H1 (cell line): ENCODE results near the gene FLNA. TPM values are rescaled to one million over a fixed set of nuclear protein-coding genes. Genes with fewer than 3 reads are reported as not detected.

ENCODE experiments used
- CTCF ChIA-PET: fragments of 300-600 bp; sonication (Branson Sonifier 250); formaldehyde crosslinking; loops from one replicate; lab custom pipeline; 2021; ENCODE audit not compliant: partially characterized antibody; lab: Charles Lee
- POLR2A ChIA-PET: fragments of 300-600 bp; sonication (Branson Sonifier 250); formaldehyde crosslinking; loops from one replicate; lab custom pipeline; 2021; ENCODE audit warnings: inconsistent platforms; ENCODE audit not compliant: partially characterized antibody; lab: Charles Lee
- DNase-seq, 2 experiments: peaks; one replicate each; pipeline versions ENCODE4 v3.0.0 to v3.0.0-alpha.2; 2010 to 2022; ENCODE audit warnings: low spot score in 2 of 2, low read depth in 1 of 2, mixed read lengths in 1 of 2
- FAIRE-seq: peaks from 2 replicates; lab custom pipeline; 2011; peaks lifted over from hg19 to GRCh38; lab: Jason Lieb, UNC
- H2AFZ ChIP-seq: 2 replicates; pipeline ENCODE4 v1.8.1; 2012; ENCODE audit warnings: low read length, inconsistent platforms
- H2AK5ac ChIP-seq: 2 replicates; pipeline ENCODE4 v1.6.1; 2013; ENCODE audit warnings: low read depth, low read length
- H2BK120ac ChIP-seq: replicated peaks from 2 replicates; pipeline ENCODE3; 2013; ENCODE audit warnings: low read depth, low read length, inconsistent platforms
- H2BK12ac ChIP-seq: 2 replicates; pipeline ENCODE4 v1.6.1; 2013; ENCODE audit warnings: low read depth, low read length
- H2BK15ac ChIP-seq: 2 replicates; pipeline ENCODE4 v1.6.1; 2013; ENCODE audit warnings: low read length
- H2BK20ac ChIP-seq: 2 replicates; pipeline ENCODE4 v1.6.1; 2013; ENCODE audit warnings: low read length
- H2BK5ac ChIP-seq: 2 replicates; pipeline ENCODE4 v1.6.1; 2013; ENCODE audit warnings: low read depth, low read length
- H3K14ac ChIP-seq: 2 replicates; pipeline ENCODE4 v1.6.1; 2013; ENCODE audit warnings: inconsistent platforms; ENCODE audit not compliant: insufficient read length
- H3K18ac ChIP-seq: 2 replicates; pipeline ENCODE4 v1.6.1; 2013; ENCODE audit warnings: low read length; ENCODE audit errors: extremely low read depth
- H3K23ac ChIP-seq: 2 replicates; pipeline ENCODE4 v1.6.1; 2013; ENCODE audit warnings: inconsistent platforms; ENCODE audit not compliant: insufficient read length
- H3K23me2 ChIP-seq: 2 replicates; pipeline ENCODE4 v1.6.1; 2013; ENCODE audit warnings: low read depth, low read length
- H3K27ac ChIP-seq: 2 replicates; pipeline ENCODE4 v1.6.1; 2011; ENCODE audit warnings: low read depth, low read length, inconsistent platforms
- H3K27me3 ChIP-seq, 4 experiments: replicated peaks in 1 of 4; 1 replicate in 1 of 4; 2 replicates in 3 of 4; pipeline versions ENCODE4 v1.6.1 to v1.8.1; 2011 to 2013; ENCODE audit warnings: low read length in 3 of 4, mild to moderate bottlenecking in 3 of 4, inconsistent platforms in 2 of 4, mixed read lengths in 2 of 4, moderate library complexity in 1 of 4; ENCODE audit not compliant: control insufficient read depth in 3 of 4, insufficient read depth in 3 of 4; ENCODE audit errors: extremely low read depth in 1 of 4
- H3K36me3 ChIP-seq, 4 experiments: 2 replicates each; pipeline versions ENCODE4 v1.6.1 to v1.8.1; 2011 to 2013; ENCODE audit warnings: mild to moderate bottlenecking in 4 of 4, low read length in 3 of 4, moderate library complexity in 2 of 4, control low read depth in 1 of 4, inconsistent platforms in 1 of 4; ENCODE audit not compliant: insufficient read depth in 4 of 4, control insufficient read depth in 2 of 4
- H3K4ac ChIP-seq: replicated peaks from 2 replicates; pipeline ENCODE3; 2013; ENCODE audit warnings: low read length, low read depth, mixed read lengths, inconsistent platforms; ENCODE audit not compliant: insufficient read length
- H3K4me1 ChIP-seq, 4 experiments: replicated peaks in 1 of 4; 1 replicate in 1 of 4; 2 replicates in 3 of 4; pipeline versions ENCODE4 v1.6.1 to v1.8.1; 2011 to 2013; ENCODE audit warnings: low read length in 3 of 4, inconsistent platforms in 2 of 4, mixed read lengths in 1 of 4; ENCODE audit not compliant: insufficient read depth in 4 of 4, control insufficient read depth in 3 of 4
- H3K4me2 ChIP-seq, 2 experiments: 2 replicates each; pipeline versions ENCODE4 v1.6.1 to v1.8.1; 2011 to 2013; ENCODE audit warnings: low read depth in 2 of 2, low read length in 2 of 2, control low read depth in 1 of 2, inconsistent platforms in 1 of 2, mild to moderate bottlenecking in 1 of 2; ENCODE audit not compliant: insufficient read depth in 1 of 2
- H3K4me3 ChIP-seq, 4 experiments: fragments of 200-600, 300-600 bp in 1 of 4; sonication (generic), shearing (Covaris generic), sonication (Bioruptor Twin) in 1 of 4; 2 replicates each; pipeline versions ENCODE4 v1.5.1 to v1.8.1; 2011 to 2016; ENCODE audit warnings: low read length in 4 of 4, low read depth in 3 of 4, control low read depth in 2 of 4, inconsistent platforms in 2 of 4, mild to moderate bottlenecking in 2 of 4, mixed read lengths in 1 of 4, moderate library complexity in 1 of 4; ENCODE audit not compliant: insufficient read depth in 2 of 4; ENCODE audit errors: extremely low read depth in 1 of 4
- H3K56ac ChIP-seq: replicated peaks from 2 replicates; pipeline ENCODE3; 2013; ENCODE audit warnings: low read depth, mild to moderate bottlenecking, mixed read lengths, low read length, inconsistent platforms; ENCODE audit not compliant: insufficient read length
- H3K79me1 ChIP-seq: 2 replicates; pipeline ENCODE4 v1.6.1; 2013; ENCODE audit warnings: low read depth, low read length, control low read depth
- H3K79me2 ChIP-seq, 2 experiments: 2 replicates each; pipeline versions ENCODE4 v1.6.1 to v1.8.1; 2012 to 2013; ENCODE audit warnings: low read length in 2 of 2, mild to moderate bottlenecking in 2 of 2, inconsistent platforms in 1 of 2; ENCODE audit not compliant: insufficient read depth in 2 of 2, control insufficient read depth in 1 of 2
- H3K9ac ChIP-seq, 4 experiments: replicated peaks in 1 of 4; 1 replicate in 1 of 4; 2 replicates in 3 of 4; pipeline versions ENCODE4 v1.6.1 to v1.8.1; 2011 to 2013; ENCODE audit warnings: low read depth in 3 of 4, low read length in 3 of 4, control low read depth in 2 of 4, mild to moderate bottlenecking in 2 of 4, moderate library complexity in 2 of 4, inconsistent platforms in 1 of 4; ENCODE audit errors: extremely low read depth in 1 of 4
- H3K9me3 ChIP-seq, 2 experiments: 2 replicates each; pipeline versions ENCODE4 v1.6.1 to v1.8.1; 2012 to 2013; ENCODE audit warnings: mild to moderate bottlenecking in 2 of 2, moderate library complexity in 2 of 2, control low read depth in 1 of 2, inconsistent platforms in 1 of 2, low read depth in 1 of 2, low read length in 1 of 2, mixed read lengths in 1 of 2; ENCODE audit not compliant: insufficient read depth in 2 of 2
- H4K20me1 ChIP-seq, 2 experiments: replicated peaks in 1 of 2; 2 replicates each; pipeline versions ENCODE3 to v1.8.1; 2011 to 2013; ENCODE audit warnings: inconsistent platforms in 2 of 2, low read length in 2 of 2, mild to moderate bottlenecking in 1 of 2; ENCODE audit not compliant: insufficient read depth in 2 of 2, control insufficient read depth in 1 of 2
- H4K5ac ChIP-seq: 2 replicates; pipeline ENCODE4 v1.6.1; 2013; ENCODE audit warnings: low read length, low read depth, mixed read lengths, inconsistent platforms; ENCODE audit not compliant: insufficient read length
- H4K8ac ChIP-seq: 2 replicates; pipeline ENCODE4 v1.8.0; 2013; ENCODE audit warnings: mild to moderate bottlenecking, moderate library complexity, low read length, inconsistent platforms; ENCODE audit not compliant: insufficient read depth; ENCODE audit errors: extremely low read depth
- H4K91ac ChIP-seq: replicated peaks from 2 replicates; pipeline ENCODE3; 2013; ENCODE audit warnings: low read length, mixed read lengths, inconsistent platforms; ENCODE audit not compliant: insufficient read length
- FOSL1 ChIP-seq: IDR thresholded peaks from 2 replicates; pipeline ENCODE4 v1.6.1; 2011; ENCODE audit warnings: mild to moderate bottlenecking, low read depth, low read length, moderate library complexity; ENCODE audit not compliant: insufficient read depth
- POLR2A ChIP-seq, 2 experiments: IDR thresholded peaks; 1 replicate in 1 of 2; 2 replicates in 1 of 2; pipeline ENCODE4 v1.6.1; 2011; ENCODE audit warnings: low read depth in 2 of 2, low read length in 2 of 2, mild to moderate bottlenecking in 2 of 2; ENCODE audit errors: control extremely low read depth in 1 of 2
- POLR2AphosphoS5 ChIP-seq: IDR thresholded peaks from 2 replicates; pipeline ENCODE4 v1.6.1; 2011; ENCODE audit warnings: low read depth, low read length
- WGBS, 2 experiments: shearing (Covaris generic) in 1 of 2; methylation state at CpG; one replicate each; pipeline versions ENCODE4 v1.1.6 to v1.1.7; 2013 to 2015; ENCODE audit warnings: low lambda C conversion rate in 2 of 2, mixed read lengths in 2 of 2, inconsistent platforms in 1 of 2, low coverage in 1 of 2, missing lambda C conversion rate in 1 of 2; ENCODE audit not compliant: insufficient replicate concordance in 2 of 2, insufficient coverage in 1 of 2, insufficient read length in 1 of 2; ENCODE audit errors: extremely low coverage in 1 of 2, missing lambda C conversion rate in 1 of 2; 5-methylcytosine and 5-hydroxymethylcytosine counted together
- polyA plus RNA-seq, 7 experiments: library from polyadenylated mRNA; depleted of rRNA in 3 of 7; stranded (reverse) in 5 of 7; unstranded in 2 of 7; fragments of >200 nt in 5 of 7; fragments of 200-250 nt in 2 of 7; gene quantifications; 1 replicate in 5 of 7; 2 replicates in 1 of 7; 4 replicates in 1 of 7; pipeline versions ENCODE4 v1.2.1 to v1.2.3, GENCODE V29; 2011 to 2013; ENCODE audit warnings: missing spikeins in 2 of 7, mixed read lengths in 2 of 7
- total RNA-seq: library from RNA; stranded (reverse); fragmentation: NEBNext Ultra II Directional; extraction: Animal tissue kit (Norgen Biotek cat#: 25700); gene quantifications from 2 replicates; pipeline ENCODE4 v1.2.1, GENCODE V29; 2021
- TF ChIP-seq, protein P1 (sequence below): IDR thresholded peaks from 2 replicates; pipeline ENCODE4 v1.6.1; 2012; ENCODE audit warnings: inconsistent platforms
- TF ChIP-seq, protein P2 (sequence below): IDR thresholded peaks from 2 replicates; pipeline ENCODE4 v1.6.1; 2011; ENCODE audit warnings: low read length, improper control_type of control experiment

Gene FLNA
- total and polyA plus RNA-seq, 2 of the 8 experiments (the other 6 are each of a cell fraction or from before 2014, with no cell fraction given), result 315 to 925 TPM

DNA sequence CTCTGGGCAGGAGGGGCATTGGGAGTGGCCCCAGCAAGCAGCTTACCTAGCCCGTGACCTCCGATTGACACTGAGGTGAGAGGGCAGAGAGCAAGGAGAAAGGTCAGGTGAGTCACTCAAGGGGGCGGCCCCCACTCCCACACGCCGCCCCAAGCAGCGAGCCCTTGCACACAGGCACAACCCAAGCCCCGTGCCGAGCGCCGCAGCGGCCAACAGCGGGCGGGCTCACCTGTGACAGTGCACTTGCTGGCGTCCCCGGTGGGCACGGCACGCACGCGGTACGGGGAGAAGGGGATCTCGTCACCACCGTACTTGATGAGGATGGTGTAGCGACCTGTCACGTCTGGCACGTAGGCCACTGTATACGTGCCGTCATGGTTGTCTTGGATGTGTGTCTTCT lies 17.2 kb downstream of the FLNA start:
- Histone ChIP-seq H2BK120ac (no peak overlapping the region), H3K79me2 (peaks cover 0 to 7% of the 10 kb centered on the region in 2 experiments; a peak in 2 of 4 replicates), H4K91ac (no peak overlapping the region), H3K27me3 (no peaks in the 10 kb centered on the region), H3K4me2 (no peak overlapping the region), H3K4me3 (no peak overlapping the region), H2BK12ac (no peak overlapping the region), H3K9me3 (no peaks in the 10 kb centered on the region), H3K9ac (no peak overlapping the region), H4K5ac (no peak overlapping the region), H2BK5ac (no peak overlapping the region), H3K23ac (no peak overlapping the region), H4K8ac (no peak overlapping the region), H2BK20ac (no peak overlapping the region), H3K23me2 (no peaks in the 10 kb centered on the region), H3K14ac (no peak overlapping the region), H3K36me3 (peaks cover 42 to 97% (median 81%) of the 10 kb centered on the region in 4 experiments; a peak in 7 of 8 replicates), H3K27ac (no peak overlapping the region), H4K20me1 (peaks cover 7 to 49% of the 10 kb centered on the region in 2 experiments), H2BK15ac (no peak overlapping the region), H3K79me1 (no peaks in the 10 kb centered on the region; the same call in 1 of the 2 replicates), H2AK5ac (no peak overlapping the region), H3K18ac (no peak overlapping the region), H2AFZ (no peak overlapping the region), H3K56ac (no peak overlapping the region), H3K4ac (no peak overlapping the region), H3K4me1 (no peaks in the 10 kb centered on the region)
- no peak for DNase-seq
- ChIA-PET POLR2A (interaction anchor here (2.2 to 15.6 kb wide), 3 partner anchors 8 to 41 kb away, joined by 12 to 348 read pairs (median 46); partner anchors contain the start of gene RPL10), CTCF (interaction anchor here (0.8 kb wide), 1 partner anchor 16 kb away, joined by 4 read pairs; no protein-coding TSS in a partner anchor)
- peak in 1 of 2 experiments; percentile 37; a peak in 1 of 3 replicates for TF ChIP-seq POLR2A (IDR thresholded peaks at IDR 0.05; ENCODE audit: control extremely low read depth in 1 of 2, low read depth in 2 of 2, low read length in 2 of 2)
- TF ChIP-seq FOSL1, result no peak
- TF ChIP-seq, protein P1, sequence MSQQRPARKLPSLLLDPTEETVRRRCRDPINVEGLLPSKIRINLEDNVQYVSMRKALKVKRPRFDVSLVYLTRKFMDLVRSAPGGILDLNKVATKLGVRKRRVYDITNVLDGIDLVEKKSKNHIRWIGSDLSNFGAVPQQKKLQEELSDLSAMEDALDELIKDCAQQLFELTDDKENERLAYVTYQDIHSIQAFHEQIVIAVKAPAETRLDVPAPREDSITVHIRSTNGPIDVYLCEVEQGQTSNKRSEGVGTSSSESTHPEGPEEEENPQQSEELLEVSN, result no peak
- peak; percentile 76 for TF ChIP-seq POLR2AphosphoS5
- TF ChIP-seq, protein P2, sequence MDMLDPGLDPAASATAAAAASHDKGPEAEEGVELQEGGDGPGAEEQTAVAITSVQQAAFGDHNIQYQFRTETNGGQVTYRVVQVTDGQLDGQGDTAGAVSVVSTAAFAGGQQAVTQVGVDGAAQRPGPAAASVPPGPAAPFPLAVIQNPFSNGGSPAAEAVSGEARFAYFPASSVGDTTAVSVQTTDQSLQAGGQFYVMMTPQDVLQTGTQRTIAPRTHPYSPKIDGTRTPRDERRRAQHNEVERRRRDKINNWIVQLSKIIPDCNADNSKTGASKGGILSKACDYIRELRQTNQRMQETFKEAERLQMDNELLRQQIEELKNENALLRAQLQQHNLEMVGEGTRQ, result no peak
- FAIRE-seq, result no peak
- WGBS, 2 experiments, result 90% methylated on average over 8 of the region's 27 CpGs; no CpG with 5 or more reads in 1 of the 2 experiments
